Posterior cingulate gyrus (tissue), 11 donors: Measurements from ENCODE around the gene TMPRSS12.
"Not testable (repeated sequence)": the region's sequence is repeated elsewhere in the genome, so short reads cannot be mapped to it uniquely, and the experiment has no call there.

Source experiments
- DNase-seq, 10 donors: peaks; one replicate each; pipeline versions ENCODE4 v3.0.0 to v3.0.0-alpha.2; 2020 to 2021; ENCODE audit warnings: mixed read lengths in 3 of 10
- intact Hi-C: fragments of 100-400 bp; cut with DNase I; formaldehyde crosslinking; loops from one replicate; pipeline ENCODE4 v1.15.1; 2023

TMPRSS12 gene

DNA sequence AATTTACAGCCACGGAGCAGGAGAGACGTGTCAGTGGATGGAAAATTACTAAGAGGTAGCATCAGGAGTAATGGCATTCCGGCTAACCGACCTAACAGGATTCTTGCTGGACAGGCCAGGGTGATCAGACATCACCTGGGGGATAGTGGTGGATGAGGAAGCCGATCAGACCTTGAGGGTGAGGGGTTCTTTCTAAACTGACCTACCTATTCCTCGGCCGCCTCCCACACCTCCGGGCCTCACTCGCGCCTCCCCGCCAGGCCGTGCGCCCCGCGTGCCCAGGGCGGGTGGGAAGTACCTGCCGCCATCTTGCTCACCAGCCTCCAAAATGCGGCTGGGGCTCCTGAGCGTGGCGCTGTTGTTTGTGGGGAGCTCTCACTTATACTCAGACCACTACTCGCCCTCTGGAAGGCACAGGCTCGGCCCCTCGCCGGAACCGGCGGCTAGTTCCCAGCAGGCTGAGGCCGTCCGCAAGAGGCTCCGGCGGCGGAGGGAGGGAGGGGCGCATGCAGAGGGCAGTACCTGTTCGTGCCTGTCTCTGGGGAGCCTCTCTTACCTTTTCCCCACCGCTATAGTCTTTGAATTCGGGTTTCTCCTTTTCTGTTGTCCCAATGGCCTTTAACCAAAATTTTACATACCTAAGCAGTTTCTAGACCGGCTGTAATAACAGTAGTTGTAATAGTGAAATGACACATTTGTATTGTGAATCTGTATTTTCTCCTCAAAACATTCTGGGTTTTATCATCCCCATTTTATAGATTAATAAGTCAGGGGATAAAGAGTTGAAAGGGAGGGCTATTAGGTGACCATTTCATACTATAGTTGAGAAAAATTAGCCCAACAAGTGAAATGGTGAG is at the start of gene TMPRSS12:
TMPRSS12 (plus strand) TSS at position 290 of the 857 bp plus-strand sequence; CDS start at position 329, 39 bp downstream.
- DNase-seq = no peak
- intact Hi-C loops = no loop called here

DNA sequence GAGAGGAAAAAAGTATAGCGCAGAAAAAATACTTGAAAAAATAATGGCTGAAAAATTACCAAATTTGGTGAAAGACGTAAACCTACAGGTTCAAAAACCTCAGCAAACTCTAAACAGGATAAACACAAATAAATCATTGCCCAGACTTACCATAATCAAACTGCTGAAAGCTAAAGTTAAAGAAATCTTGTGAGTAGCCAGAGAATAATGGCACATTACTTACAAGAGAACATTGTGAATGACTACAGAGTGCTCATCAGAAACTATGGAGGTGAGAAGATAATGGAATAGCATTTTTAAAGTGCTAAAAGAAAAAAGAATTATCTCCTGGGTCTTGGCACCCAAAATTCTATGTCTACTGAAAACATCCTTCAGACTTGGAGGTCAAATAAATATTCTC is 42.8 kb upstream of the TMPRSS12 start:
- intact Hi-C loops = no loop called here
- no peak for DNase-seq

DNA sequence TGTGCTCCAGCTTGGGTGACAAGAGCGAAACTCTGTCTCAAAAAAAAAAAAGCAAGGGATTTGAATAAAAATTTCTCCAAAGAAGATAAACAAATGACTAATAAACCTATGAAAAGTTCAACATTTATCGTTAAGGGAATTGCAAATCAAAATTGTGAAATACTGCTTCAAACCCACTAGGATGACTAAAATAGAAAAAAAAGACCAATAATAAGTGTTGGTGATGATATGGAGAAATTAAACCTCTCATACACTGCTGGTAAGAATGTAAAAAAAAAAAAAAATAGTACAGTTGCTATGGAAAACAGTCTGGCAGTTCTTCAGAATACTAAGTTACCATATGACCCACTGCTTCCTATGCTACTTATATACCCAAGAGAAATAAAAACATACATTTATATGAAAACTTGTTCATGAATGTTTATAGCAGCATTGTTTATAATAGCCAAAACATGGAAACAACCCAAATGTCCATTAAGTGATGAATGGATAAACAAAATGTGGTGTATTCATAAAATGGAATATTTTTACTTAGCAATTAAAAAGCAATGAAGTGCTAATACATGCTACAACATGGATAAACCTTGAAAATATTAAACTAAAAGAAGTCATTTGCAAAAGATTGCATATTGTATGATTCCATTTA is 39.4 kb upstream of the TMPRSS12 start:
- no peak for DNase-seq
- intact Hi-C loops = no loop called here

DNA sequence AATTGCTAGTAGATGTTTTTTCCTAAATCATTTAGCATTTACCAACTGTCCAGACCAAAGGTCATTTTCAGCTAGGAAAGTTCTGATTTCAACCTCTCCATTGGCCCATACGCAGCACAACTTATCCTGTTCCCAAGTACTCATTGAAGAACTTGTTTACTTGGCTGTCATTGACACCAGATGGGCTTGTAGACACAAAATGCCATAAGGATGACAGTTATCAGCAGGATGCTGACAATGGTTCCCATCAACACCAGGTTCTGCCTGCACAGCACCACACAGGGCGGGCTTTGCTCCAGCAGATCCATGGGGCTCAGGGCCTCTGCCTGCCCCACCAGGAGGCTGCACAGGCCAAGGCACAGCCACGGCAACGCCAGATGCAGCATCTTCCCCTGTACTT is 36.5 kb upstream of the TMPRSS12 start:
- DNase-seq = no peak
- intact Hi-C loops = no loop called here

GRCh38 chr12:50809131-50809530 is 33.6 kb upstream of the TMPRSS12 start:
- intact Hi-C loops, DNase-seq: not testable (repeated sequence)

- DNase-seq, intact Hi-C loops: not testable (repeated sequence)
Observed at GRCh38 chr12:50814921-50815320, 27.8 kb upstream of the TMPRSS12 start.

DNA sequence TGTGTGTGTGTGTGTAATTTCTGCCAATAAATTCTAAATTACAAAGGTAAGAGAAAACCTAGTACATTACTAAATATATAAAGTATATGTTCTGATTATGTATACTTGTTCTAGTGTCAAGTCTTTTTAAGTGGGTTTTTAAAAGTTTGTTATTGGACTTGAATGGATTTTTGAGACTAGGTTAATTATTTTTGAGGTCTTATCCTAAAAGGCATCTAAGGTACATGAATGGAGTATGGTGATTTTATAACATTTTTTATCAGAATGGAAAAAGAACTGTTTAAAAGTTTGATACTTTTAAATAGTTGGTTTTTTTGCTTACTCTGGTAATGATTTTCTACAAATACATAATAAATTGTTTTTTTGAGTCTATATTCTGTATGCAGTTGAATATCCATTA is 22.5 kb upstream of the TMPRSS12 start:
- intact Hi-C loops = no loop called here
- no peak for DNase-seq

DNA sequence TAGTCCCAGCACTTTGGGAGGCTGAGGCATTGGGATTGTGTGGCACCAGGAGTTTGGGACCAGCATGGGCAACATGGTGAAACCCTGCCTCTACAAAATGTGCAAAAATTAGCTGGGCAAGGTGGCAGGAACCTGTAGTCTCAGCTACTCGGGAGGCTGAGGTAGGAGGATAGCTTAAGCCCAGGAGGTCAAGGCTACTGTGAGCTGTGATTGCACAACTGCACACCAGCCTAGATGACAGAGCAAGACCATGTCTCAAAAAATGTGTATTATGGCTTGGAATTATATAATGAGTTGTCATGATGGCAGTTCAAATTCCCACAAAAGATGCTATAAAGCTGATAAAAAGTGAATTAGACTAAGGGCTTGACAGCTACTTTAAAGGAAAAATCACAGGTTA is 20.6 kb upstream of the TMPRSS12 start:
- DNase-seq = no peak
- intact Hi-C loops = no loop called here

- intact Hi-C loops, DNase-seq: not testable (repeated sequence)
Observed at GRCh38 chr12:50823724-50824123, 19.0 kb upstream of the TMPRSS12 start.

DNA sequence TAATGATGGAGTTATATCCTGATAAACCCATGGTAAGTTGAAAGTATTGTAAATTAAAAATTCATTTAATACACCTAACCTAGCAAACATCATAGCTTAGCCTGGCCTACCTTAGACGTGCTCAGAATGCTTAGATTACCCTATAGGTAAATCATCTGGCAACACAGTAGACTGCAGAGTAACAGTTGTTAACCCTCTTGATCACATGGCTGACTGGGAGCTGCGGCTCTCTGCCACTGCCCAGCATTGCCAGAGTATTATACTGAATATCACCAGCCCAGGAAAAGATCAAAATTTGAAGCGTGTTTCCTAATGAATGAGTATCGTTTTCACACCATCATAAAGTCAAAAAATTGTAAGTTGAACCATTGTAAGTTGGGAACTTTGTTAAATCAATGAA is 17.8 kb upstream of the TMPRSS12 start:
- intact Hi-C loops = loop anchor here (1.0 to 5.0 kb wide), 4 partner anchors 97 to 222 kb away; partner anchors contain the start of genes LETMD1 and SLC11A2
- no peak for DNase-seq

DNA sequence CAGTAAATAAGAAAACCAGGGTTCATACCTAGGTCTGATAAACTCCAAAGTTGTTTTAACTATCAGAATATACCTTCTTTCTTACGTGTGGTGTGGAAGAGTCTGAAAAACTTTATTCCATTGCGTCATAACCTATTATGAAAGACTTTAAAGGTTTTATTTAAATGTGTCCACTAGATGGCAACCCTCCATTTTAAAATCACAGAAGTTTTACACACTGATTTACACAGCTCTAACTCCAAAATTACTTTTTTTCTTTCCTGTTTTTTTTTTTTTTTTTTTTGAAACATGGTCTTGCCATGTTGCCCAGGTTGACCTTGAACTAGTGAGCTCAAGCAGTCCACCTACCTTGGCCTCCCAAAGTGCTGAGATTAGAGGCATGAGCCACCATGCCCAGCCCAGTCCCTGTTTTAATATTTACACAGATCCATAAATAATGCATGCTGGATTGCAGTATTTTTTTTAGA is 17.3 kb upstream of the TMPRSS12 start:
- intact Hi-C loops = loop anchor here (1.0 to 5.0 kb wide), 4 partner anchors 97 to 222 kb away; partner anchors contain the start of genes LETMD1 and SLC11A2
- DNase-seq = no peak

DNA sequence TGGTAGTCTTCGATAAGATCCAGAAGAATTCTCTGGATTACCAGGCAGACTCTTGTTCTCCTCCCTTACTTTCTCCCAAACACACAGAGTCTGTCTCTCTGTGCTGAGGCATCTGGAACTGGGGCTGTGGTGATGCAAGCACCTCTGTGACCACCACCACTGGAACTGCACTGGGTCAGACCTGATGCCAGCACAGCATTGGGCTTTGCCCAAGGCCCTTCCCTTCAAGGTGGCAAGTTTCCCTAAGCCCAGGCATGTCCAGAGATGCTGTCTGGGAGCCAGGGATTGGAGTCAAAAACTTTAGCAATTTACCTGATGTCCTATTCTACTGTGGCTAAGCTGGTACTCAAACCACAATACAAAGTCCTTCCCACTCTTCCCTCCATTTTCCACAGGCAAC is 14.6 kb upstream of the TMPRSS12 start:
- intact Hi-C loops = loop anchor here (5.0 kb wide), 3 partner anchors 94 to 219 kb away; partner anchors contain the start of genes LETMD1 and SLC11A2
- DNase-seq = no peak

DNA sequence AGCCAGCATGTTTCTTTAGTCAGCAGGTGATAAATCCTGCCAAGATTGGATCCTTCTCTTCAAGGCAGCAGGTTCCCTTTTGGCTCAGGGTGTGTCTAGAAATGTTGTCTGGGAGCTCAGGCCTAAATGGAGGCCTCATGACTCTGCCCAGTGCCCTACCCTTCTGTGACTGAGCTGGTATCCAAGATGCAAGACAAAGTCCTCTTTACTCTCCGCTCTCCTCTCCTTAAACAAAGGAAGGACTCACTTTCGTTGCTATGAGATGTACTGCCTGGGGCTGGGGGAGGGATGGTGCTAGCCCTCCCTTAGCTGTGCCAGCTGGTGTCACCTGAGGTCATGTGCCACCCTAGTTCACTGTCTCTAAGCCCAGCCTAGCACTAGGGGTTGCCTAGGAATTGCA is 13.8 kb upstream of the TMPRSS12 start:
- no peak for DNase-seq
- intact Hi-C loops = loop anchor here (5.0 kb wide), 3 partner anchors 93 to 218 kb away; partner anchors contain the start of genes LETMD1 and SLC11A2

DNA sequence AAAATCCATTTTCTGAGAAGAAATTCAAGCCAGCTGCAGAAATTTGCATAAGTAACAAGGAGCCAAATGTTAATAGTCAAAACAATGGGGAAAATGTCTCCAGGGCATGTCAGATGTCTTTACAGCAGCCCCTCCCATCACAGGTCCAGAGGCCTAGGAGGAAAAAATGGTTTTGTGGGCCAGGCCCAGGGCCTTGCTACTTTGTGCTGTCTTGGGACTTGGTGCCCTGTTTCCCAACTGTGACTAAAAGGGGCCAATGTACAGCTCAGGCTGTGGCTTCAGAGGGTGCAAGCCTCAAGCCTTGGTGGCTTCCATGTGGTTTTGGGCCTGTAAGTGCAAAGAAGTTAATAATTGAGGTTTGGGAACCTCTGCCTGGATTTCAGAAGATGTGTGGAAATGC is 8.9 kb upstream of the TMPRSS12 start:
- DNase-seq, intact Hi-C loops: not testable (repeated sequence)

DNA sequence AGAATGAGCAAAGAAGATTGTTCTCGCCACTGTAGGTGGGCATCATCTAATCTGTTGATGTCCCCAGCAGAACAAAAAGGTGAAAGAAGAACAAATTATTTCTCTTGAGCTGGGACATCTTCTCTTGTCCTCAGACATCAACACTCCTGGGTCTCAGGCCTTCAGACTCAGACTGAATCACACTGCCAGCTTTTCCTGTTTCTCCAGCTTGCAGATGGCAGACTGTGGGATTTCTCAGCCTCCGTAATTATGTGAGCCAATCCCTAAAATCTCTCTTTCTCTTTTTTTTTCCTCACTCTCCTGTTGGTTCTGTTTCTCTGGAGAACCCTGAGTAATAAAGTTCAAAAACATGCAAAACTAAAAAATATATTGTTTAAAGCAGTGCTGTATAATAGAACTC is 3.7 kb upstream of the TMPRSS12 start:
- intact Hi-C loops = no loop called here
- no peak for DNase-seq

DNA sequence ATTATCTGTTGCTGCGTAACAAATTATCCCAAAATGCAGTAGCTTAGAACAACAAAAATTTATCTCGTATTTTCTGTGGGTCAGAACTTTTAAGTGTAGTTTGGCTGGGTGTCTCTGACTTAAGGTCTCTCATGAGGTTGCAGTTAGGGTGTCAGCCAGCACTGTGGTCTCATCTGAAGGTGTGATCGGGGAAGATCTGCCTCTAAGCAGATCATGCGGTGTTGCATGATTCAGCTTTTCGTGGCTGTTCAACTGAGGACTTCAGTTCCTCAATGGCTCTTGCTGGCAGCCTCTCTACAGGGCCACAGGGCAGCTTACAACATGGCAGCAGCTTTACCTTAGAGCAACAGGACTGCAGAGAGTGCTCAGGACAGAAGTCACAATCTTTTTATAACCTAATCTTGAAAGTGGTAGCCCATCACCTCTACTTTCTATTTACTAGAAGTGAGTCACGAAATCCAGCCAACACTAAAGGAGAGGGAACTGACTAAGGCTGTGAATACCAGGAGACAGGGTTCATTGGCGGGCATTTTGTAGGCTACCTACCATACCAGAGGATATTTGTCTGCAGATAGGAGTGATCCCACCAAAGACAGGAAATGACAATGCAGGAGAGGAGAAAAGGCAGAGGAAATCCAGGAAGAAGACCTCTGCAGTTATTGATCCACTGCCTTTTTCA is 1.8 kb upstream of the TMPRSS12 start:
- DNase-seq = no peak
- intact Hi-C loops = no loop called here

DNA sequence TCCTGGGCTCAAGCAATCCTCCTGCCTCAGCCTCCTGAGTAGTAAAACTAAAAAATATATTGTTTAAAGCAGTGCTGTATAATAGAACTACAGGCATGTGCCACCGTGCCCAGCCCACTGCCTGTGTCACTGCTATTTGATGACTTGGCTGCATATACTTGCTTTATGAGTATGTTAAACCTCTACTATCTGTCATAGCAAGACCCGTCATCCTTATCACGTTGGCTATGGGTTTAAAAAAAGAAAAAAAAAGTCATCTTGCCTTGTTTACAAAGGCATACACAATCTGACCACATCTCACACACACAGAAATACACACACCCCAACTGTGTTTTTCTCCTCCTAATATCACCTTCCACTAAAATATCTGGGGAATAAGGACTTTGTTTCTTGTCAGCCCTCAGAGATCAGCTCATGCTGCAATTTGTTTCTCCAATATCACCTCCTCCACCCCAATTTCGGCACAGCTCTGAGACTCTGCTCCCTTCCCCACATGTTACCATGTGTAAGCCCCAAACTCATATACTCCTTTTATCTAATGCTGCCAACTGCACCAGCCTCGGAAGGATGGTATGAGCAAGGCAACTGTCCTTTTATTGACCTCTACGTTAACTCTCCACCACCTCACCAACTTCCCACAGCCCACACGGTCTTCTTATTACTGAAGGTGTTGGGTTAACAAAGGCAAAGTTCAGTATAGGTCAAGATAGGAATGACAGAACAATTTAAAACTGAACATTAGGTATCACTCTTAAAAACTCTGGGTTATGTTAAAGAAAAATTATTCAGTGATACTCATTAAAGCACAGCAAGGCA is 802 bp upstream of the TMPRSS12 start:
- intact Hi-C loops = no loop called here
- no peak for DNase-seq

GRCh38 chr12:50845021-50845647 is 2.4 kb downstream of the TMPRSS12 start:
- intact Hi-C loops = no loop called here
- no peak for DNase-seq

- intact Hi-C loops = no loop called here
Observed at GRCh38 chr12:50848963-50849362, 6.2 kb downstream of the TMPRSS12 start.

GRCh38 chr12:50855218-50855617 is 12.5 kb downstream of the TMPRSS12 start:
- intact Hi-C loops, DNase-seq: not testable (repeated sequence)

More at GRCh38 chr12:50848963-50849362, 6.2 kb downstream of the TMPRSS12 start:
- DNase-seq = no peak
